ENCODE measurements around the gene STXBP4.
"Not testable (repeated sequence)": the region's sequence is repeated elsewhere in the genome, so short reads cannot be mapped to it uniquely, and the experiment has no call there.

STXBP4 gene

GRCh38 chr17:55062921-55063320, 94.4 kb downstream of the STXBP4 start:
- H3K36me3 ChIP-seq (ENCODE audit: control insufficient read depth in 5 of 5, insufficient read depth in 5 of 5, low read length in 5 of 5): no peaks in the 10 kb centered on the region
- H3K9me3 ChIP-seq (ENCODE audit: control insufficient read depth in 5 of 5, low read length in 5 of 5): no peaks in the 10 kb centered on the region
- no peaks in the 10 kb centered on the region for H3K4me1 ChIP-seq (ENCODE audit: control insufficient read depth in 5 of 5, insufficient read depth in 5 of 5, low read length in 5 of 5)
- no peak overlapping the region for H3K9ac ChIP-seq (ENCODE audit: low read length in 5 of 5)
- no peaks in the 10 kb centered on the region for H3K27me3 ChIP-seq (ENCODE audit: control insufficient read depth in 5 of 5, insufficient read depth in 4 of 5, low read length in 5 of 5)
- H3K27ac ChIP-seq (ENCODE audit: low read depth, low read length): no peak overlapping the region
- no peak overlapping the region for H3K4me3 ChIP-seq (ENCODE audit: low read depth in 1 of 5, low read length in 5 of 5)

GRCh38 chr17:55063885-55064874, 95.6 kb downstream of the STXBP4 start:
- Histone ChIP-seq H3K4me1 (ENCODE audit: control insufficient read depth in 5 of 5, insufficient read depth in 5 of 5, low read length in 5 of 5) (peaks cover 0 to 6% (median 0%) of the 10 kb centered on the region in 5 donors), H3K9ac (ENCODE audit: low read length in 5 of 5) (no peak overlapping the region), H3K9me3 (ENCODE audit: control insufficient read depth in 5 of 5, low read length in 5 of 5) (no peaks in the 10 kb centered on the region), H3K27ac (ENCODE audit: low read depth, low read length) (no peak overlapping the region), H3K36me3 (ENCODE audit: control insufficient read depth in 5 of 5, insufficient read depth in 5 of 5, low read length in 5 of 5) (no peaks in the 10 kb centered on the region), H3K4me3 (ENCODE audit: low read depth in 1 of 5, low read length in 5 of 5) (no peak overlapping the region), H3K27me3 (ENCODE audit: control insufficient read depth in 5 of 5, insufficient read depth in 4 of 5, low read length in 5 of 5) (no peaks in the 10 kb centered on the region)

DNA sequence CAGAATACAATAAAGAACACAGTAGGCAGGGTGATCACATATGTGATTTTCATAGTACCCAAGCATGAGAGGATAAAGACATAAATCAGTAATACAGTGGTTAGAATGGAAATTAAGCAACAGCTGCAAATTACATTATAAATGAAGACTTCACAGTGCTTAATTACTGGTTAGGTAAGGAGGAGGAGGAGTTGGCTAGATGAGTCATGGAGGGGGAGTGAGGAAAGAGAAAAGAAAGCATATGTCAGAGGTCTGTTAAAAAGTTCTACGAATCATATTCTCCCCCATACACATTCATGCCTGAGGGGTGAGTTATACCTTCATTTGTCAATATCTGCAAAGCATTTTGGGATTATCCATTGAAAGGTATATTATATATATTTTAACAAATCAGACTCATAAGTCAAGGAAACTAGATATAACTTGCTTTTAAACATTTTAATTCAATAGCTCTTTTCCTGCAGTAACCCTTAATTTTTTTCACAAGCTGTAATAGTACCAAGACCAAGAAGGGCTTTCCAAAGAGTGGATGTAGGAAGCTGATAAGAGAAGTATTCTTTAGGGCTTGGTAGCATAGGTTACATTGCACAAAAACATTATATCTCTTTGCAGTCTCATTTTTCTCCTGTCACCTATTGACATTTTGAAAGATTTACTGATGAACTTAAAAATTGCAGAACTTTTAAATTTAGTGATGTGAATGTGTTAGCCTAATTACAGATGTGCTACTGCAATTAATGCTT, 99.3 kb downstream of the STXBP4 start:
- Histone ChIP-seq H3K4me3 (ENCODE audit: low read depth in 1 of 5, low read length in 5 of 5) (no peak overlapping the region), H3K27me3 (ENCODE audit: control insufficient read depth in 5 of 5, insufficient read depth in 4 of 5, low read length in 5 of 5) (no peaks in the 10 kb centered on the region), H3K27ac (ENCODE audit: low read depth, low read length) (no peak overlapping the region), H3K4me1 (ENCODE audit: control insufficient read depth in 5 of 5, insufficient read depth in 5 of 5, low read length in 5 of 5) (peaks cover 0 to 10% (median 0%) of the 10 kb centered on the region in 5 donors), H3K36me3 (ENCODE audit: control insufficient read depth in 5 of 5, insufficient read depth in 5 of 5, low read length in 5 of 5) (peaks cover 0 to 1% (median 0%) of the 10 kb centered on the region in 5 donors), H3K9me3 (ENCODE audit: control insufficient read depth in 5 of 5, low read length in 5 of 5) (no peaks in the 10 kb centered on the region), H3K9ac (ENCODE audit: low read length in 5 of 5) (no peak overlapping the region)

- Histone ChIP-seq H3K27ac (ENCODE audit: low read depth, low read length) (no peak overlapping the region), H3K4me1 (ENCODE audit: control insufficient read depth in 5 of 5, insufficient read depth in 5 of 5, low read length in 5 of 5) (peaks cover 0 to 10% (median 0%) of the 10 kb centered on the region in 5 donors), H3K9me3 (ENCODE audit: control insufficient read depth in 5 of 5, low read length in 5 of 5) (no peaks in the 10 kb centered on the region), H3K4me3 (ENCODE audit: low read depth in 1 of 5, low read length in 5 of 5) (no peak overlapping the region), H3K9ac (ENCODE audit: low read length in 5 of 5) (no peak overlapping the region), H3K27me3 (ENCODE audit: control insufficient read depth in 5 of 5, insufficient read depth in 4 of 5, low read length in 5 of 5) (no peaks in the 10 kb centered on the region), H3K36me3 (ENCODE audit: control insufficient read depth in 5 of 5, insufficient read depth in 5 of 5, low read length in 5 of 5) (peaks cover 0 to 4% (median 0%) of the 10 kb centered on the region in 5 donors)
Observed at GRCh38 chr17:55068862-55069811, 100.6 kb downstream of the STXBP4 start.

DNA sequence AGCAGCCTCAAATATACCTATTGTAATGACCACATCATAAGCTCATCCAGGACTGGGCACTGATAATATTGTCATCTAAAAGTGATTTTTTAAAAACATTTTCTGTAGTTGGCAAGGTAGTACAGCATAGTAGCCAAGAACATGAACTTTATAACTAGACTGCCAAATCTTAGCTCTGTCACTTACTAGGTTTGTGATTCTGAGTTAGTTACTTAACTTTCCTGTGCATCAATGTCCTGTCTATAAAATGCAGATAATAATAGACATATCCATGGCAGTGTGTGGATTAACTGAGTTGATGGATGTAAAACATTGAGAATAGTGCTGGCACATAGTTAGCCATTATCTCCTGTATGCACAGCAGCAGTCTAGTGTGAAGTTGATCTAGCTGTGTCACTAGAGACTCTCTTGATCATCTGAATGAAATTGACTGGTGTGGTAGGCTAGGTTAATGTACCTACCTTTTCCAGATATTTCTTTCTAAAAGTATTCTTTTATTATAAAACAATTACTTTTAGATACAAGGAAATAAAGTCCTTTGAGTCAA, 101.5 kb downstream of the STXBP4 start:
- no peak overlapping the region for H3K9ac ChIP-seq (ENCODE audit: low read length in 5 of 5)
- H3K27ac ChIP-seq (ENCODE audit: low read depth, low read length): no peak overlapping the region
- peaks cover 0 to 10% (median 0%) of the 10 kb centered on the region in 5 donors for H3K4me1 ChIP-seq (ENCODE audit: control insufficient read depth in 5 of 5, insufficient read depth in 5 of 5, low read length in 5 of 5)
- H3K4me3 ChIP-seq (ENCODE audit: low read depth in 1 of 5, low read length in 5 of 5): no peak overlapping the region
- no peaks in the 10 kb centered on the region for H3K9me3 ChIP-seq (ENCODE audit: control insufficient read depth in 5 of 5, low read length in 5 of 5)
- H3K36me3 ChIP-seq (ENCODE audit: control insufficient read depth in 5 of 5, insufficient read depth in 5 of 5, low read length in 5 of 5): peaks cover 0 to 4% (median 0%) of the 10 kb centered on the region in 5 donors
- no peaks in the 10 kb centered on the region for H3K27me3 ChIP-seq (ENCODE audit: control insufficient read depth in 5 of 5, insufficient read depth in 4 of 5, low read length in 5 of 5)

DNA sequence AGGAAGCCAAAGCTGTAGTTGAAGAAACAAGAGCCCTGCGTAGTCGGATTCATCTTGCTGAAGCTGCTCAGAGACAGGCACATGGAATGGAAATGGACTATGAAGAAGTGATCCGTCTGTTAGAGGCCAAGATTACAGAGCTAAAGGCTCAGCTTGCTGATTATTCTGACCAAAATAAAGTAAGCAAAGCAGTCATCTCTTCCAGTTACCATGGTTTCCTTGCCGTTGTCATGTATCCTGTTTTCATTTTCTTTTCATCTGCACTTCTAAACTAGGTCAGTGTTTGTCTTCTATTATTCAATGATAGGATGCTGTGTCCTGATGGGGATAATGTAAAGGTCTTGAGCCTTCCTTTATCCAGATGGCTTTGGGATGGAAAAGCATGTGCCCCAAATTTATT, 104.3 kb downstream of the STXBP4 start:
- Histone ChIP-seq H3K4me1 (ENCODE audit: control insufficient read depth in 5 of 5, insufficient read depth in 5 of 5, low read length in 5 of 5) (peaks cover 0 to 10% (median 0%) of the 10 kb centered on the region in 5 donors), H3K4me3 (ENCODE audit: low read depth in 1 of 5, low read length in 5 of 5) (no peak overlapping the region), H3K36me3 (ENCODE audit: control insufficient read depth in 5 of 5, insufficient read depth in 5 of 5, low read length in 5 of 5) (peaks cover 0 to 4% (median 0%) of the 10 kb centered on the region in 5 donors), H3K27ac (ENCODE audit: low read depth, low read length) (no peak overlapping the region), H3K9ac (ENCODE audit: low read length in 5 of 5) (no peak overlapping the region), H3K9me3 (ENCODE audit: control insufficient read depth in 5 of 5, low read length in 5 of 5) (no peaks in the 10 kb centered on the region), H3K27me3 (ENCODE audit: control insufficient read depth in 5 of 5, insufficient read depth in 4 of 5, low read length in 5 of 5) (no peaks in the 10 kb centered on the region)

- not testable (repeated sequence) for H3K36me3 ChIP-seq (ENCODE audit: control insufficient read depth in 5 of 5, insufficient read depth in 5 of 5, low read length in 5 of 5); H3K9me3 ChIP-seq (ENCODE audit: control insufficient read depth in 5 of 5, low read length in 5 of 5); H3K27me3 ChIP-seq (ENCODE audit: control insufficient read depth in 5 of 5, insufficient read depth in 4 of 5, low read length in 5 of 5); H3K4me1 ChIP-seq (ENCODE audit: control insufficient read depth in 5 of 5, insufficient read depth in 5 of 5, low read length in 5 of 5); H3K9ac ChIP-seq (ENCODE audit: low read length in 5 of 5); H3K27ac ChIP-seq (ENCODE audit: low read depth, low read length); H3K4me3 ChIP-seq (ENCODE audit: low read depth in 1 of 5, low read length in 5 of 5)
Observed at GRCh38 chr17:55073467-55073866, 104.9 kb downstream of the STXBP4 start.

GRCh38 chr17:55081559-55081958, 113.0 kb downstream of the STXBP4 start:
- H3K27me3 ChIP-seq (ENCODE audit: control insufficient read depth in 5 of 5, insufficient read depth in 4 of 5, low read length in 5 of 5): no peaks in the 10 kb centered on the region
- H3K36me3 ChIP-seq (ENCODE audit: control insufficient read depth in 5 of 5, insufficient read depth in 5 of 5, low read length in 5 of 5): peaks cover 0 to 14% (median 3%) of the 10 kb centered on the region in 5 donors
- H3K27ac ChIP-seq (ENCODE audit: low read depth, low read length): no peak overlapping the region
- no peak overlapping the region for H3K4me3 ChIP-seq (ENCODE audit: low read depth in 1 of 5, low read length in 5 of 5)
- H3K4me1 ChIP-seq (ENCODE audit: control insufficient read depth in 5 of 5, insufficient read depth in 5 of 5, low read length in 5 of 5): peaks cover 0 to 2% (median 0%) of the 10 kb centered on the region in 5 donors
- no peak overlapping the region for H3K9ac ChIP-seq (ENCODE audit: low read length in 5 of 5)
- H3K9me3 ChIP-seq (ENCODE audit: control insufficient read depth in 5 of 5, low read length in 5 of 5): peaks cover 0 to 2% (median 0%) of the 10 kb centered on the region in 5 donors

GRCh38 chr17:55086635-55087058, 118.1 kb downstream of the STXBP4 start:
- peaks cover 0 to 2% (median 0%) of the 10 kb centered on the region in 5 donors for H3K9me3 ChIP-seq (ENCODE audit: control insufficient read depth in 5 of 5, low read length in 5 of 5)
- H3K27ac ChIP-seq (ENCODE audit: low read depth, low read length): no peak overlapping the region
- H3K4me3 ChIP-seq (ENCODE audit: low read depth in 1 of 5, low read length in 5 of 5): no peak overlapping the region
- H3K4me1 ChIP-seq (ENCODE audit: control insufficient read depth in 5 of 5, insufficient read depth in 5 of 5, low read length in 5 of 5): peaks cover 0 to 6% (median 0%) of the 10 kb centered on the region in 5 donors
- no peak overlapping the region for H3K9ac ChIP-seq (ENCODE audit: low read length in 5 of 5)
- H3K36me3 ChIP-seq (ENCODE audit: control insufficient read depth in 5 of 5, insufficient read depth in 5 of 5, low read length in 5 of 5): peaks cover 0 to 9% (median under 1%) of the 10 kb centered on the region in 5 donors
- no peaks in the 10 kb centered on the region for H3K27me3 ChIP-seq (ENCODE audit: control insufficient read depth in 5 of 5, insufficient read depth in 4 of 5, low read length in 5 of 5)
